Measurements from ENCODE around the gene C1orf21. TPM values are rescaled to one million over a fixed set of nuclear protein-coding genes. Genes with fewer than 3 reads are reported as not detected.

Gene C1orf21
- polyA plus RNA-seq, 3 donors: 0.23 to 1.1 (median 0.28) TPM

GRCh38 chr1:184412472-184412871 lies 25.6 kb downstream of the C1orf21 start:
- Histone ChIP-seq H3K79me2 (ENCODE audit: insufficient read depth, low read length) (no peaks in the 10 kb centered on the region), H3K4me1 (ENCODE audit: control insufficient read depth in 1 of 2, insufficient read depth in 2 of 2, low read length in 2 of 2) (peaks cover under 1 to 4% of the 10 kb centered on the region in 2 donors), H3K9ac (ENCODE audit: insufficient read depth, low read length, poor library complexity, severe bottlenecking) (no peak overlapping the region), H4K20me1 (ENCODE audit: insufficient read depth, low read length) (no peaks in the 10 kb centered on the region), H3K9me3 (replicated peaks in 1 of 2; ENCODE audit: control insufficient read depth in 1 of 2, insufficient read depth in 1 of 2, low read length in 2 of 2) (no peaks in the 10 kb centered on the region), H3K36me3 (replicated peaks in 1 of 2; ENCODE audit: control insufficient read depth in 1 of 2, insufficient read depth in 2 of 2, low read length in 2 of 2) (no peaks in the 10 kb centered on the region), H2AFZ (ENCODE audit: insufficient read depth, low read depth, low read length, poor library complexity, severe bottlenecking) (no peak overlapping the region), H3K4me3 (replicated peaks in 1 of 3; ENCODE audit: low read depth in 2 of 3, low read length in 3 of 3) (no peak overlapping the region), H3K27me3 (ENCODE audit: control insufficient read depth in 2 of 2, insufficient read depth in 2 of 2, low read length in 2 of 2) (no peaks in the 10 kb centered on the region), H3K4me2 (replicated peaks; ENCODE audit: extremely low read depth, low read length, poor library complexity, severe bottlenecking) (no peak overlapping the region), H3K27ac (ENCODE audit: low read depth in 1 of 2, low read length in 2 of 2) (no peak overlapping the region)
- H3K27me3 Mint-ChIP-seq (ENCODE audit: low read depth in 3 of 3): peaks cover 0 to 2% (median 0%) of the 10 kb centered on the region in 3 donors
- no peak overlapping the region for H3K4me3 Mint-ChIP-seq
- WGBS (ENCODE audit: insufficient coverage): no CpG with 5 or more reads among the region's 1 CpG
- DNase-seq: no peak
- H3K36me3 Mint-ChIP-seq: peaks cover 2 to 4% of the 10 kb centered on the region in 2 donors
- H3K9me3 Mint-ChIP-seq: peaks cover 0 to 3% (median 0%) of the 10 kb centered on the region in 7 donors
- no peak for TF ChIP-seq CTCF (IDR thresholded peaks at IDR 0.05)
- no peak overlapping the region for H3K27ac Mint-ChIP-seq
- intact Hi-C loops (cut with micrococcal nuclease): no loop called here
- peaks cover 9% of the 10 kb centered on the region for H3K4me1 Mint-ChIP-seq

- no peak overlapping the region for H3K4me2 ChIP-seq (replicated peaks; ENCODE audit: extremely low read depth, low read length, poor library complexity, severe bottlenecking)
- Mint-ChIP-seq H3K27me3 (ENCODE audit: low read depth in 3 of 3) (no peaks in the 10 kb centered on the region), H3K27ac (no peak overlapping the region), H3K36me3 (peaks cover 2 to 4% of the 10 kb centered on the region in 2 donors), H3K4me3 (no peak overlapping the region), H3K9me3 (peaks cover 0 to 2% (median 0%) of the 10 kb centered on the region in 7 donors), H3K4me1 (peaks cover 30% of the 10 kb centered on the region)
- H3K79me2 ChIP-seq (ENCODE audit: insufficient read depth, low read length): no peaks in the 10 kb centered on the region
- intact Hi-C loops (cut with micrococcal nuclease): no loop called here
- H3K27ac ChIP-seq (ENCODE audit: low read depth in 1 of 2, low read length in 2 of 2): no peak overlapping the region
- no peak overlapping the region for H2AFZ ChIP-seq (ENCODE audit: insufficient read depth, low read depth, low read length, poor library complexity, severe bottlenecking)
- H3K9me3 ChIP-seq (replicated peaks in 1 of 2; ENCODE audit: control insufficient read depth in 1 of 2, insufficient read depth in 1 of 2, low read length in 2 of 2): no peaks in the 10 kb centered on the region
- WGBS (ENCODE audit: insufficient coverage): no CpG with 5 or more reads among the region's 2 CpGs
- no peak overlapping the region for H3K9ac ChIP-seq (ENCODE audit: insufficient read depth, low read length, poor library complexity, severe bottlenecking)
- peaks cover 23 to 35% of the 10 kb centered on the region in 2 donors for H3K4me1 ChIP-seq (ENCODE audit: control insufficient read depth in 1 of 2, insufficient read depth in 2 of 2, low read length in 2 of 2)
- no peaks in the 10 kb centered on the region for H3K27me3 ChIP-seq (ENCODE audit: control insufficient read depth in 2 of 2, insufficient read depth in 2 of 2, low read length in 2 of 2)
- no peaks in the 10 kb centered on the region for H3K36me3 ChIP-seq (replicated peaks in 1 of 2; ENCODE audit: control insufficient read depth in 1 of 2, insufficient read depth in 2 of 2, low read length in 2 of 2)
- TF ChIP-seq CTCF (IDR thresholded peaks at IDR 0.05): no peak
- H3K4me3 ChIP-seq (replicated peaks in 1 of 3; ENCODE audit: low read depth in 2 of 3, low read length in 3 of 3): no peak overlapping the region
- no peaks in the 10 kb centered on the region for H4K20me1 ChIP-seq (ENCODE audit: insufficient read depth, low read length)
- DNase-seq: no peak
These were observed 29.7 kb downstream of the C1orf21 start for GRCh38 chr1:184416481-184416880.
